HepG2 (cell line): ENCODE results near the gene NINJ2. TPM values are rescaled to one million over a fixed set of nuclear protein-coding genes. Genes with fewer than 3 reads are reported as not detected.
A peak's percentile ranks its signal among the peaks of the same experiment; 100 is the strongest.

Experiments used
- EP300 ChIP-seq, 3 experiments: sonication (generic) in 1 of 3; formaldehyde crosslinking in 1 of 3; IDR thresholded peaks; 2 replicates each; pipeline versions ENCODE4 v1.5.1 to v1.6.1; 2011 to 2020; ENCODE audit warnings: low read depth in 2 of 3, low read length in 2 of 3, borderline replicate concordance in 1 of 3, improper control_type of control experiment in 1 of 3, mild to moderate bottlenecking in 1 of 3, missing genetic modification reagents in 1 of 3, moderate library complexity in 1 of 3
- ISL2 ChIP-seq: sonication (generic); formaldehyde crosslinking; IDR thresholded peaks from 2 replicates; pipeline ENCODE4 v1.5.0; 2020; ENCODE audit warnings: missing genetic modification reagents
- MEF2D ChIP-seq: sonication (generic); formaldehyde crosslinking; IDR thresholded peaks from 2 replicates; pipeline ENCODE4 v1.5.1; 2020; ENCODE audit warnings: mild to moderate bottlenecking, missing genetic modification reagents
- ZBTB40 ChIP-seq, 2 experiments: fragments of 450-650 bp in 1 of 2; sonication (generic) in 1 of 2; formaldehyde crosslinking in 1 of 2; IDR thresholded peaks; 2 replicates each; pipeline versions ENCODE4 v1.6.1 to v1.8.0; 2016 to 2022; ENCODE audit warnings: antibody characterized with exemption in 1 of 2, mild to moderate bottlenecking in 1 of 2, missing genetic modification reagents in 1 of 2
- ZFY ChIP-seq: sonication (generic); formaldehyde crosslinking; IDR thresholded peaks from 2 replicates; pipeline ENCODE4 v1.4.0; 2020; ENCODE audit warnings: missing genetic modification reagents
- ZNF709 ChIP-seq: sonication (generic); formaldehyde crosslinking; IDR thresholded peaks from 2 replicates; pipeline ENCODE4 v1.5.0; 2020; ENCODE audit warnings: mild to moderate bottlenecking, missing genetic modification reagents
- polyA plus RNA-seq, 8 experiments: library from polyadenylated mRNA; depleted of rRNA in 3 of 8; stranded (reverse) in 7 of 8; unstranded in 1 of 8; fragments of >200 nt; fragmentation: Illumina TruSeq in 4 of 8; extraction: Trizol in 4 of 8; gene quantifications; 2 replicates each; pipeline versions ENCODE4 v1.2.1 to v1.2.3, GENCODE V29; 2011 to 2016; ENCODE audit warnings: low read depth in 4 of 8, missing spikeins in 1 of 8, mixed read lengths in 1 of 8; ENCODE audit not compliant: insufficient read depth in 1 of 8
- total RNA-seq, 5 experiments: library from RNA; depleted of rRNA; stranded (reverse); fragments of >200 nt; fragmentation: Illumina TruSeq; extraction: Trizol; gene quantifications; 2 replicates each; pipeline ENCODE4 v1.2.3, GENCODE V29; 2016; ENCODE audit warnings: low read depth in 1 of 5
- TF ChIP-seq, protein P1 (sequence below): sonication (generic); formaldehyde crosslinking; IDR thresholded peaks from 2 replicates; pipeline ENCODE4 v1.4.0; 2020; ENCODE audit warnings: low read depth, missing genetic modification reagents

NINJ2 gene
- total and polyA plus RNA-seq, 2 of the 13 experiments (the other 11 are each of a cell fraction or from before 2014, with no cell fraction given), result 0.62 to 3.8 TPM

- TF ChIP-seq, protein P1, sequence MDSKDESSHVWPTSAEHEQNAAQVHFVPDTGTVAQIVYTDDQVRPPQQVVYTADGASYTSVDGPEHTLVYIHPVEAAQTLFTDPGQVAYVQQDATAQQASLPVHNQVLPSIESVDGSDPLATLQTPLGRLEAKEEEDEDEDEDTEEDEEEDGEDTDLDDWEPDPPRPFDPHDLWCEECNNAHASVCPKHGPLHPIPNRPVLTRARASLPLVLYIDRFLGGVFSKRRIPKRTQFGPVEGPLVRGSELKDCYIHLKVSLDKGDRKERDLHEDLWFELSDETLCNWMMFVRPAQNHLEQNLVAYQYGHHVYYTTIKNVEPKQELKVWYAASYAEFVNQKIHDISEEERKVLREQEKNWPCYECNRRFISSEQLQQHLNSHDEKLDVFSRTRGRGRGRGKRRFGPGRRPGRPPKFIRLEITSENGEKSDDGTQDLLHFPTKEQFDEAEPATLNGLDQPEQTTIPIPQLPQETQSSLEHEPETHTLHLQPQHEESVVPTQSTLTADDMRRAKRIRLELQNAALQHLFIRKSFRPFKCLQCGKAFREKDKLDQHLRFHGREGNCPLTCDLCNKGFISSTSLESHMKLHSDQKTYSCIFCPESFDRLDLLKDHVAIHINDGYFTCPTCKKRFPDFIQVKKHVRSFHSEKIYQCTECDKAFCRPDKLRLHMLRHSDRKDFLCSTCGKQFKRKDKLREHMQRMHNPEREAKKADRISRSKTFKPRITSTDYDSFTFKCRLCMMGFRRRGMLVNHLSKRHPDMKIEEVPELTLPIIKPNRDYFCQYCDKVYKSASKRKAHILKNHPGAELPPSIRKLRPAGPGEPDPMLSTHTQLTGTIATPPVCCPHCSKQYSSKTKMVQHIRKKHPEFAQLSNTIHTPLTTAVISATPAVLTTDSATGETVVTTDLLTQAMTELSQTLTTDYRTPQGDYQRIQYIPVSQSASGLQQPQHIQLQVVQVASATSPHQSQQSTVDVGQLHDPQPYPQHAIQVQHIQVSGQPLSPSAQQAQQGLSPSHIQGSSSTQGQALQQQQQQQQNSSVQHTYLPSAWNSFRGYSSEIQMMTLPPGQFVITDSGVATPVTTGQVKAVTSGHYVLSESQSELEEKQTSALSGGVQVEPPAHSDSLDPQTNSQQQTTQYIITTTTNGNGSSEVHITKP (CRISPR knock-in tag), result no peak
- TF ChIP-seq ZBTB40 (IDR thresholded peaks at IDR 0.05) (no peak), ZBTB40 (CRISPR knock-in tag; IDR thresholded peaks at IDR 0.05) (0 out of 2 replicates have a peak, but pooled peaks have one; percentile 38), ZFY (CRISPR knock-in tag) (peak; percentile 60; the same call in 1 of the 2 replicates), ZNF709 (CRISPR knock-in tag) (no peak), ISL2 (CRISPR knock-in tag) (0 out of 2 replicates have a peak, but pooled peaks have one; percentile 43), MEF2D (CRISPR knock-in tag) (0 out of 2 replicates have a peak, but pooled peaks have one; percentile 56), EP300 (IDR thresholded peaks at IDR 0.05; ENCODE audit: low read depth in 2 of 2, low read length in 2 of 2) (peak in 1 of 2 experiments; percentile 39; a peak in 2 of 4 replicates), EP300 (CRISPR knock-in tag; IDR thresholded peaks at IDR 0.05; ENCODE audit: borderline replicate concordance) (peak; percentile 31; the same call in 1 of the 2 replicates)
These were observed 35.1 kb downstream of the NINJ2 start (continued) for GRCh38 chr12:627863-628741.
